HEK293 (cell line): ENCODE measurements around the gene CHD2.

Experiments used
- CTCF ChIA-PET: fragments of 350-600 bp; formaldehyde crosslinking; extraction: SDS; loops from one replicate; lab custom pipeline; 2021; ENCODE audit warnings: antibody characterized with exemption; lab: Yijun Ruan, JAX
- POLR2A ChIA-PET: fragments of 300-600 bp; formaldehyde crosslinking; extraction: SDS; loops from one replicate; lab custom pipeline; 2020; ENCODE audit warnings: antibody characterized with exemption, inconsistent platforms; lab: Yijun Ruan, JAX
- H3K27ac ChIP-seq: fragments of 200-500 bp; sonication (Bioruptor generic); 2 replicates; pipeline ENCODE4 v1.5.1; 2014; ENCODE audit warnings: low read depth, low read length, control low read depth, inconsistent platforms; ENCODE audit errors: extremely low read depth
- H3K36me3 ChIP-seq, 2 experiments: fragments of 200-500 bp in 1 of 2; sonication (Bioruptor generic) in 1 of 2; 1 replicate in 1 of 2; 2 replicates in 1 of 2; pipeline ENCODE4 v1.5.1; 2014 to 2017; ENCODE audit warnings: inconsistent platforms in 2 of 2, low read length in 2 of 2; ENCODE audit not compliant: control insufficient read depth in 2 of 2, insufficient read depth in 1 of 2
- H3K4me1 ChIP-seq: fragments of 200-500 bp; sonication (Bioruptor generic); 2 replicates; pipeline ENCODE4 v1.5.1; 2014; ENCODE audit warnings: mild to moderate bottlenecking, low read length, inconsistent platforms; ENCODE audit not compliant: control insufficient read depth, insufficient read depth
- H3K4me3 ChIP-seq: 2 replicates; pipeline ENCODE4 v1.5.1; 2011; ENCODE audit warnings: low read depth, mild to moderate bottlenecking, control low read depth, low read length, moderate library complexity
- H3K9me3 ChIP-seq: fragments of 200-500 bp; sonication (Bioruptor generic); 2 replicates; pipeline ENCODE4 v1.5.1; 2014; ENCODE audit warnings: low read depth, low read length, inconsistent platforms; ENCODE audit not compliant: control insufficient read depth, insufficient read depth
- KLF1 ChIP-seq: fragments of 450-650 bp; formaldehyde crosslinking; IDR thresholded peaks from 2 replicates; pipeline ENCODE4 v1.5.1; 2016; ENCODE audit warnings: missing biosample characterization, missing genetic modification characterization
- KLF10 ChIP-seq: fragments of 450-650 bp; IDR thresholded peaks from 2 replicates; pipeline ENCODE4 v1.5.1; 2018; ENCODE audit warnings: missing biosample characterization, mild to moderate bottlenecking, missing genetic modification characterization
- PRDM1 ChIP-seq: fragments of 450-650 bp; formaldehyde crosslinking; IDR thresholded peaks from 2 replicates; pipeline ENCODE4; 2016; ENCODE audit warnings: missing biosample characterization, missing genetic modification characterization
- SCRT2 ChIP-seq: fragments of 450-650 bp; formaldehyde crosslinking; IDR thresholded peaks from 2 replicates; pipeline ENCODE4 v1.5.1; 2016; ENCODE audit warnings: missing biosample characterization, missing genetic modification characterization
- SP2 ChIP-seq: fragments of 450-650 bp; formaldehyde crosslinking; IDR thresholded peaks from 2 replicates; pipeline ENCODE4 v1.5.1; 2016; ENCODE audit warnings: missing biosample characterization, missing genetic modification characterization
- ZBTB21 ChIP-seq: fragments of 450-650 bp; formaldehyde crosslinking; IDR thresholded peaks from 2 replicates; pipeline ENCODE4 v1.5.1; 2017; ENCODE audit warnings: missing biosample characterization, missing genetic modification characterization
- ZFHX2 ChIP-seq: fragments of 450-650 bp; formaldehyde crosslinking; conservative IDR thresholded peaks from 2 replicates; pipeline ENCODE4 v1.5.1; 2016; ENCODE audit warnings: missing biosample characterization, missing genetic modification characterization
- ZFP3 ChIP-seq: fragments of 450-650 bp; formaldehyde crosslinking; IDR thresholded peaks from 2 replicates; pipeline ENCODE4 v1.5.1; 2016; ENCODE audit warnings: low read depth, missing biosample characterization, missing genetic modification characterization
- ZNF184 ChIP-seq: fragments of 450-650 bp; IDR thresholded peaks from 2 replicates; pipeline ENCODE4 v1.5.1; 2018; ENCODE audit warnings: missing biosample characterization, mild to moderate bottlenecking, missing genetic modification characterization
- ZNF354C ChIP-seq: fragments of 450-650 bp; formaldehyde crosslinking; IDR thresholded peaks from 2 replicates; pipeline ENCODE4 v1.5.1; 2016; ENCODE audit warnings: missing biosample characterization, missing genetic modification characterization, low read depth, borderline replicate concordance
- ZNF37A ChIP-seq: fragments of 450-650 bp; IDR thresholded peaks from 2 replicates; pipeline ENCODE4 v1.5.1; 2018; ENCODE audit warnings: missing biosample characterization, missing genetic modification characterization
- ZNF513 ChIP-seq: fragments of 450-650 bp; IDR thresholded peaks from 2 replicates; pipeline ENCODE4 v1.5.1; 2018; ENCODE audit warnings: missing biosample characterization, missing genetic modification characterization
- ZNF571 ChIP-seq: fragments of 450-650 bp; formaldehyde crosslinking; IDR thresholded peaks from 2 replicates; pipeline ENCODE4 v1.5.0; 2017; ENCODE audit warnings: missing biosample characterization, missing genetic modification characterization
- ZNF629 ChIP-seq: fragments of 450-650 bp; formaldehyde crosslinking; IDR thresholded peaks from 2 replicates; pipeline ENCODE4 v1.5.1; 2017; ENCODE audit warnings: missing biosample characterization, missing genetic modification characterization
- ZNF76 ChIP-seq: fragments of 450-650 bp; formaldehyde crosslinking; IDR thresholded peaks from 2 replicates; pipeline ENCODE4; 2016; ENCODE audit warnings: low read depth, missing biosample characterization, missing genetic modification characterization, borderline replicate concordance
- ZSCAN4 ChIP-seq: fragments of 450-650 bp; formaldehyde crosslinking; IDR thresholded peaks from 2 replicates; pipeline ENCODE4 v1.5.1; 2017; ENCODE audit warnings: missing biosample characterization, missing genetic modification characterization
- TF ChIP-seq, protein P1 (sequence below): fragments of 450-650 bp; formaldehyde crosslinking; IDR thresholded peaks from 2 replicates; pipeline ENCODE4 v1.5.1; 2017; ENCODE audit warnings: missing biosample characterization, missing genetic modification characterization
- TF ChIP-seq, protein P2 (sequence below): fragments of 450-650 bp; formaldehyde crosslinking; IDR thresholded peaks from 2 replicates; pipeline ENCODE4 v1.5.1; 2016; ENCODE audit warnings: missing biosample characterization, missing genetic modification characterization

Gene CHD2

GRCh38 chr15:92883876-92884435 is 16.2 kb upstream of the CHD2 start:
- CTCF ChIA-PET, result interaction anchor here (0.9 to 2.5 kb wide), 5 partner anchors 19 to 82 kb away, joined by 3 to 7 read pairs (median 6); no protein-coding TSS in a partner anchor
- peaks cover 29 to 30% of the 10 kb centered on the region in 2 experiments for H3K36me3 ChIP-seq
- peak; percentile 74; the same call in 1 of the 2 replicates for TF ChIP-seq ZBTB21 (tag by site-specific recombination)
- peak; percentile 36; the same call in 1 of the 2 replicates for TF ChIP-seq SCRT2 (tag by site-specific recombination)
- TF ChIP-seq ZNF629, result peak; percentile 93; the same call in 1 of the 2 replicates
- peak; percentile 15; the same call in 1 of the 2 replicates for TF ChIP-seq ZNF513 (tag by site-specific recombination)
- no peak for TF ChIP-seq ZNF76 (tag by site-specific recombination)
- no peak for TF ChIP-seq ZFP3
- TF ChIP-seq, protein P1, sequence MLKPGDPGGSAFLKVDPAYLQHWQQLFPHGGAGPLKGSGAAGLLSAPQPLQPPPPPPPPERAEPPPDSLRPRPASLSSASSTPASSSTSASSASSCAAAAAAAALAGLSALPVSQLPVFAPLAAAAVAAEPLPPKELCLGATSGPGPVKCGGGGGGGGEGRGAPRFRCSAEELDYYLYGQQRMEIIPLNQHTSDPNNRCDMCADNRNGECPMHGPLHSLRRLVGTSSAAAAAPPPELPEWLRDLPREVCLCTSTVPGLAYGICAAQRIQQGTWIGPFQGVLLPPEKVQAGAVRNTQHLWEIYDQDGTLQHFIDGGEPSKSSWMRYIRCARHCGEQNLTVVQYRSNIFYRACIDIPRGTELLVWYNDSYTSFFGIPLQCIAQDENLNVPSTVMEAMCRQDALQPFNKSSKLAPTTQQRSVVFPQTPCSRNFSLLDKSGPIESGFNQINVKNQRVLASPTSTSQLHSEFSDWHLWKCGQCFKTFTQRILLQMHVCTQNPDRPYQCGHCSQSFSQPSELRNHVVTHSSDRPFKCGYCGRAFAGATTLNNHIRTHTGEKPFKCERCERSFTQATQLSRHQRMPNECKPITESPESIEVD (tag by site-specific recombination), result peak; percentile 69
- TF ChIP-seq ZNF184, result no peak
- TF ChIP-seq KLF1, result no peak
- POLR2A ChIA-PET, result interaction anchor here (2.6 to 9.3 kb wide), 10 partner anchors 10 to 79 kb away, joined by 16 to 280 read pairs (median 62); partner anchors contain the start of gene CHD2
- H3K4me1 ChIP-seq, result peaks cover 34% of the 10 kb centered on the region
- peak overlapping the region; percentile 86 for H3K4me3 ChIP-seq
- no peaks in the 10 kb centered on the region for H3K9me3 ChIP-seq
- H3K27ac ChIP-seq, result peak overlapping the region; percentile 99

GRCh38 chr15:92884436-92885223 is 15.5 kb upstream of the CHD2 start:
- Histone ChIP-seq H3K4me1 (peaks cover 34% of the 10 kb centered on the region), H3K27ac (peak overlapping the region; percentile 99), H3K4me3 (peak overlapping the region; percentile 86), H3K9me3 (no peaks in the 10 kb centered on the region), H3K36me3 (peaks cover 33 to 36% of the 10 kb centered on the region in 2 experiments)
- CTCF ChIA-PET, result interaction anchor here (0.8 to 1.9 kb wide), 8 partner anchors 15 to 87 kb away, joined by 3 to 10 read pairs (median 6); partner anchors contain the start of gene CHD2
- TF ChIP-seq ZFHX2 (tag by site-specific recombination), result no peak
- peak; percentile 81 for TF ChIP-seq PRDM1 (tag by site-specific recombination)
- TF ChIP-seq ZNF571 (tag by site-specific recombination), result no peak
- TF ChIP-seq ZNF354C, result no peak
- TF ChIP-seq SP2, result no peak
- TF ChIP-seq ZNF37A, result no peak
- TF ChIP-seq, protein P2, sequence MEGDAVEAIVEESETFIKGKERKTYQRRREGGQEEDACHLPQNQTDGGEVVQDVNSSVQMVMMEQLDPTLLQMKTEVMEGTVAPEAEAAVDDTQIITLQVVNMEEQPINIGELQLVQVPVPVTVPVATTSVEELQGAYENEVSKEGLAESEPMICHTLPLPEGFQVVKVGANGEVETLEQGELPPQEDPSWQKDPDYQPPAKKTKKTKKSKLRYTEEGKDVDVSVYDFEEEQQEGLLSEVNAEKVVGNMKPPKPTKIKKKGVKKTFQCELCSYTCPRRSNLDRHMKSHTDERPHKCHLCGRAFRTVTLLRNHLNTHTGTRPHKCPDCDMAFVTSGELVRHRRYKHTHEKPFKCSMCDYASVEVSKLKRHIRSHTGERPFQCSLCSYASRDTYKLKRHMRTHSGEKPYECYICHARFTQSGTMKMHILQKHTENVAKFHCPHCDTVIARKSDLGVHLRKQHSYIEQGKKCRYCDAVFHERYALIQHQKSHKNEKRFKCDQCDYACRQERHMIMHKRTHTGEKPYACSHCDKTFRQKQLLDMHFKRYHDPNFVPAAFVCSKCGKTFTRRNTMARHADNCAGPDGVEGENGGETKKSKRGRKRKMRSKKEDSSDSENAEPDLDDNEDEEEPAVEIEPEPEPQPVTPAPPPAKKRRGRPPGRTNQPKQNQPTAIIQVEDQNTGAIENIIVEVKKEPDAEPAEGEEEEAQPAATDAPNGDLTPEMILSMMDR (tag by site-specific recombination), result no peak
- TF ChIP-seq, protein P1 (tag by site-specific recombination), result peak; percentile 97
- TF ChIP-seq KLF10 (tag by site-specific recombination), result no peak; the same call in 1 of the 2 replicates
- TF ChIP-seq ZSCAN4, result no peak
- POLR2A ChIA-PET, result interaction anchor here (0.9 to 9.3 kb wide), 10 partner anchors 10 to 80 kb away, joined by 3 to 280 read pairs (median 44); partner anchors contain the start of gene CHD2
